Mammary epithelial cell (primary cell): Measurements from ENCODE around the gene SFT2D2.

Source experiments
- CTCF ChIP-seq, 2 donors: IDR thresholded peaks in 1 of 2; conservative IDR thresholded peaks in 1 of 2; 2 replicates each; pipeline ENCODE4 v1.5.1; 2011 to 2012; ENCODE audit warnings: inconsistent platforms in 2 of 2, low read length in 2 of 2, mild to moderate bottlenecking in 2 of 2, control low read depth in 1 of 2, low read depth in 1 of 2; ENCODE audit not compliant: insufficient read depth in 1 of 2; ENCODE audit errors: extremely low read depth in 1 of 2
- EZH2 ChIP-seq: IDR thresholded peaks from 2 replicates; pipeline ENCODE4 v1.6.1; 2012; ENCODE audit warnings: low read length, inconsistent platforms, borderline replicate concordance

DNA sequence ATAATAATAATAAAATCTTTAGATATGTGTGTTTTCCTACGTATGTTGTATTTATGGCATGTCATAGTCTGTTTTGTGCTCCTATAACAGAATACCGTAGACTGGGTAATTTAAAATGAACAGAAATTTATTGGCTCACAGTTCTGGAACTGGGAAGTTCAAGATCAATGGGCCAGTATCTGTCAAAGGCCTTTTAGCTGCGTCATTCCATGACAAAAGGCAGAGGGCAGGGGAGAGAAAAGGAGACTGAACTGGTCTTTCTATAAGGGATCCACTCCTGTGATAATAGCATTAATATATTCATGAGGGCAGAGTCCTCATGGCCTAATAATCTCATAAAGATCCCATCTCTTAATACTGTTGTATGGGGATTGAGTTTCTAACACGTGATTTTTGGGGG lies 7.1 kb upstream of the SFT2D2 start:
- no peak for TF ChIP-seq CTCF (conservative IDR thresholded peaks at IDR 0.05 in 1 of 2, IDR thresholded peaks at IDR 0.05 in 1 of 2; ENCODE audit: extremely low read depth in 1 of 2, insufficient read depth in 1 of 2, low read depth in 1 of 2, low read length in 2 of 2)
- no peak for TF ChIP-seq EZH2
